H1 (cell line): Measurements from ENCODE around the gene KIDINS220. TPM values are rescaled to one million over a fixed set of nuclear protein-coding genes. Genes with fewer than 3 reads are reported as not detected.

Experiments used
- CTCF ChIA-PET: fragments of 300-600 bp; sonication (Branson Sonifier 250); formaldehyde crosslinking; loops from one replicate; lab custom pipeline; 2021; ENCODE audit not compliant: partially characterized antibody; lab: Charles Lee
- POLR2A ChIA-PET: fragments of 300-600 bp; sonication (Branson Sonifier 250); formaldehyde crosslinking; loops from one replicate; lab custom pipeline; 2021; ENCODE audit warnings: inconsistent platforms; ENCODE audit not compliant: partially characterized antibody; lab: Charles Lee
- DNase-seq, 2 experiments: peaks; one replicate each; pipeline versions ENCODE4 v3.0.0 to v3.0.0-alpha.2; 2010 to 2022; ENCODE audit warnings: low spot score in 2 of 2, low read depth in 1 of 2, mixed read lengths in 1 of 2
- FAIRE-seq: peaks from 2 replicates; lab custom pipeline; 2011; peaks lifted over from hg19 to GRCh38; lab: Jason Lieb, UNC
- H2AFZ ChIP-seq: 2 replicates; pipeline ENCODE4 v1.8.1; 2012; ENCODE audit warnings: low read length, inconsistent platforms
- H2AK5ac ChIP-seq: 2 replicates; pipeline ENCODE4 v1.6.1; 2013; ENCODE audit warnings: low read depth, low read length
- H2BK120ac ChIP-seq: replicated peaks from 2 replicates; pipeline ENCODE3; 2013; ENCODE audit warnings: low read depth, low read length, inconsistent platforms
- H2BK12ac ChIP-seq: 2 replicates; pipeline ENCODE4 v1.6.1; 2013; ENCODE audit warnings: low read depth, low read length
- H2BK15ac ChIP-seq: 2 replicates; pipeline ENCODE4 v1.6.1; 2013; ENCODE audit warnings: low read length
- H2BK20ac ChIP-seq: 2 replicates; pipeline ENCODE4 v1.6.1; 2013; ENCODE audit warnings: low read length
- H2BK5ac ChIP-seq: 2 replicates; pipeline ENCODE4 v1.6.1; 2013; ENCODE audit warnings: low read depth, low read length
- H3K14ac ChIP-seq: 2 replicates; pipeline ENCODE4 v1.6.1; 2013; ENCODE audit warnings: inconsistent platforms; ENCODE audit not compliant: insufficient read length
- H3K18ac ChIP-seq: 2 replicates; pipeline ENCODE4 v1.6.1; 2013; ENCODE audit warnings: low read length; ENCODE audit errors: extremely low read depth
- H3K23ac ChIP-seq: 2 replicates; pipeline ENCODE4 v1.6.1; 2013; ENCODE audit warnings: inconsistent platforms; ENCODE audit not compliant: insufficient read length
- H3K23me2 ChIP-seq: 2 replicates; pipeline ENCODE4 v1.6.1; 2013; ENCODE audit warnings: low read depth, low read length
- H3K27ac ChIP-seq: 2 replicates; pipeline ENCODE4 v1.6.1; 2011; ENCODE audit warnings: low read depth, low read length, inconsistent platforms
- H3K27me3 ChIP-seq, 4 experiments: replicated peaks in 1 of 4; 1 replicate in 1 of 4; 2 replicates in 3 of 4; pipeline versions ENCODE4 v1.6.1 to v1.8.1; 2011 to 2013; ENCODE audit warnings: low read length in 3 of 4, mild to moderate bottlenecking in 3 of 4, inconsistent platforms in 2 of 4, mixed read lengths in 2 of 4, moderate library complexity in 1 of 4; ENCODE audit not compliant: control insufficient read depth in 3 of 4, insufficient read depth in 3 of 4; ENCODE audit errors: extremely low read depth in 1 of 4
- H3K36me3 ChIP-seq, 4 experiments: 2 replicates each; pipeline versions ENCODE4 v1.6.1 to v1.8.1; 2011 to 2013; ENCODE audit warnings: mild to moderate bottlenecking in 4 of 4, low read length in 3 of 4, moderate library complexity in 2 of 4, control low read depth in 1 of 4, inconsistent platforms in 1 of 4; ENCODE audit not compliant: insufficient read depth in 4 of 4, control insufficient read depth in 2 of 4
- H3K4ac ChIP-seq: replicated peaks from 2 replicates; pipeline ENCODE3; 2013; ENCODE audit warnings: low read length, low read depth, mixed read lengths, inconsistent platforms; ENCODE audit not compliant: insufficient read length
- H3K4me1 ChIP-seq, 4 experiments: replicated peaks in 1 of 4; 1 replicate in 1 of 4; 2 replicates in 3 of 4; pipeline versions ENCODE4 v1.6.1 to v1.8.1; 2011 to 2013; ENCODE audit warnings: low read length in 3 of 4, inconsistent platforms in 2 of 4, mixed read lengths in 1 of 4; ENCODE audit not compliant: insufficient read depth in 4 of 4, control insufficient read depth in 3 of 4
- H3K4me2 ChIP-seq, 2 experiments: 2 replicates each; pipeline versions ENCODE4 v1.6.1 to v1.8.1; 2011 to 2013; ENCODE audit warnings: low read depth in 2 of 2, low read length in 2 of 2, control low read depth in 1 of 2, inconsistent platforms in 1 of 2, mild to moderate bottlenecking in 1 of 2; ENCODE audit not compliant: insufficient read depth in 1 of 2
- H3K4me3 ChIP-seq, 4 experiments: fragments of 200-600, 300-600 bp in 1 of 4; sonication (generic), shearing (Covaris generic), sonication (Bioruptor Twin) in 1 of 4; 2 replicates each; pipeline versions ENCODE4 v1.5.1 to v1.8.1; 2011 to 2016; ENCODE audit warnings: low read length in 4 of 4, low read depth in 3 of 4, control low read depth in 2 of 4, inconsistent platforms in 2 of 4, mild to moderate bottlenecking in 2 of 4, mixed read lengths in 1 of 4, moderate library complexity in 1 of 4; ENCODE audit not compliant: insufficient read depth in 2 of 4; ENCODE audit errors: extremely low read depth in 1 of 4
- H3K56ac ChIP-seq: replicated peaks from 2 replicates; pipeline ENCODE3; 2013; ENCODE audit warnings: low read depth, mild to moderate bottlenecking, mixed read lengths, low read length, inconsistent platforms; ENCODE audit not compliant: insufficient read length
- H3K79me1 ChIP-seq: 2 replicates; pipeline ENCODE4 v1.6.1; 2013; ENCODE audit warnings: low read depth, low read length, control low read depth
- H3K79me2 ChIP-seq, 2 experiments: 2 replicates each; pipeline versions ENCODE4 v1.6.1 to v1.8.1; 2012 to 2013; ENCODE audit warnings: low read length in 2 of 2, mild to moderate bottlenecking in 2 of 2, inconsistent platforms in 1 of 2; ENCODE audit not compliant: insufficient read depth in 2 of 2, control insufficient read depth in 1 of 2
- H3K9ac ChIP-seq, 4 experiments: replicated peaks in 1 of 4; 1 replicate in 1 of 4; 2 replicates in 3 of 4; pipeline versions ENCODE4 v1.6.1 to v1.8.1; 2011 to 2013; ENCODE audit warnings: low read depth in 3 of 4, low read length in 3 of 4, control low read depth in 2 of 4, mild to moderate bottlenecking in 2 of 4, moderate library complexity in 2 of 4, inconsistent platforms in 1 of 4; ENCODE audit errors: extremely low read depth in 1 of 4
- H3K9me3 ChIP-seq, 2 experiments: 2 replicates each; pipeline versions ENCODE4 v1.6.1 to v1.8.1; 2012 to 2013; ENCODE audit warnings: mild to moderate bottlenecking in 2 of 2, moderate library complexity in 2 of 2, control low read depth in 1 of 2, inconsistent platforms in 1 of 2, low read depth in 1 of 2, low read length in 1 of 2, mixed read lengths in 1 of 2; ENCODE audit not compliant: insufficient read depth in 2 of 2
- H4K20me1 ChIP-seq, 2 experiments: replicated peaks in 1 of 2; 2 replicates each; pipeline versions ENCODE3 to v1.8.1; 2011 to 2013; ENCODE audit warnings: inconsistent platforms in 2 of 2, low read length in 2 of 2, mild to moderate bottlenecking in 1 of 2; ENCODE audit not compliant: insufficient read depth in 2 of 2, control insufficient read depth in 1 of 2
- H4K5ac ChIP-seq: 2 replicates; pipeline ENCODE4 v1.6.1; 2013; ENCODE audit warnings: low read length, low read depth, mixed read lengths, inconsistent platforms; ENCODE audit not compliant: insufficient read length
- H4K8ac ChIP-seq: 2 replicates; pipeline ENCODE4 v1.8.0; 2013; ENCODE audit warnings: mild to moderate bottlenecking, moderate library complexity, low read length, inconsistent platforms; ENCODE audit not compliant: insufficient read depth; ENCODE audit errors: extremely low read depth
- H4K91ac ChIP-seq: replicated peaks from 2 replicates; pipeline ENCODE3; 2013; ENCODE audit warnings: low read length, mixed read lengths, inconsistent platforms; ENCODE audit not compliant: insufficient read length
- MAX ChIP-seq: IDR thresholded peaks from 2 replicates; pipeline ENCODE4 v1.6.1; 2012; ENCODE audit warnings: inconsistent platforms
- SP4 ChIP-seq: IDR thresholded peaks from 2 replicates; pipeline ENCODE4 v1.6.1; 2012; ENCODE audit warnings: low read length, inconsistent platforms
- WGBS, 2 experiments: shearing (Covaris generic) in 1 of 2; methylation state at CpG; one replicate each; pipeline versions ENCODE4 v1.1.6 to v1.1.7; 2013 to 2015; ENCODE audit warnings: low lambda C conversion rate in 2 of 2, mixed read lengths in 2 of 2, inconsistent platforms in 1 of 2, low coverage in 1 of 2, missing lambda C conversion rate in 1 of 2; ENCODE audit not compliant: insufficient replicate concordance in 2 of 2, insufficient coverage in 1 of 2, insufficient read length in 1 of 2; ENCODE audit errors: extremely low coverage in 1 of 2, missing lambda C conversion rate in 1 of 2; 5-methylcytosine and 5-hydroxymethylcytosine counted together
- polyA plus RNA-seq, 7 experiments: library from polyadenylated mRNA; depleted of rRNA in 3 of 7; stranded (reverse) in 5 of 7; unstranded in 2 of 7; fragments of >200 nt in 5 of 7; fragments of 200-250 nt in 2 of 7; gene quantifications; 1 replicate in 5 of 7; 2 replicates in 1 of 7; 4 replicates in 1 of 7; pipeline versions ENCODE4 v1.2.1 to v1.2.3, GENCODE V29; 2011 to 2013; ENCODE audit warnings: missing spikeins in 2 of 7, mixed read lengths in 2 of 7
- total RNA-seq: library from RNA; stranded (reverse); fragmentation: NEBNext Ultra II Directional; extraction: Animal tissue kit (Norgen Biotek cat#: 25700); gene quantifications from 2 replicates; pipeline ENCODE4 v1.2.1, GENCODE V29; 2021

Gene KIDINS220
- total and polyA plus RNA-seq, 2 of the 8 experiments (the other 6 are each of a cell fraction or from before 2014, with no cell fraction given) = 21.2 to 27.1 TPM

GRCh38 chr2:8796878-8797550 is 40.4 kb downstream of the KIDINS220 start:
- H3K4me2 ChIP-seq = no peak overlapping the region
- H3K14ac ChIP-seq = no peak overlapping the region
- H3K27ac ChIP-seq = no peak overlapping the region
- H2BK20ac ChIP-seq = no peak overlapping the region
- TF ChIP-seq SP4 = no peak
- TF ChIP-seq MAX = no peak
- POLR2A ChIA-PET = no interaction called here
- H2AFZ ChIP-seq = no peak overlapping the region
- no peak overlapping the region for H4K91ac ChIP-seq
- 88% methylated on average over 6 of the region's 6 CpGs; no CpG with 5 or more reads in 1 of the 2 experiments for WGBS, 2 experiments
- H2AK5ac ChIP-seq = no peak overlapping the region
- no peaks in the 10 kb centered on the region for H3K27me3 ChIP-seq
- no peaks in the 10 kb centered on the region for H3K9me3 ChIP-seq
- H3K4me1 ChIP-seq = no peaks in the 10 kb centered on the region
- H3K4me3 ChIP-seq = no peak overlapping the region
- no peak overlapping the region for H2BK5ac ChIP-seq
- DNase-seq (no peak), FAIRE-seq (no peak)
- H2BK12ac ChIP-seq = no peak overlapping the region
- peaks cover 2% of the 10 kb centered on the region; the same call in 1 of the 2 replicates for H3K23me2 ChIP-seq
- peaks cover 0 to 8% (median 3%) of the 10 kb centered on the region in 4 experiments; a peak in 3 of 8 replicates for H3K36me3 ChIP-seq
- H4K5ac ChIP-seq = no peak overlapping the region
- peaks cover 0 to 4% of the 10 kb centered on the region in 2 experiments for H4K20me1 ChIP-seq
- H3K23ac ChIP-seq = no peak overlapping the region
- H3K9ac ChIP-seq = no peak overlapping the region
- H3K56ac ChIP-seq = no peak overlapping the region
- H3K18ac ChIP-seq = no peak overlapping the region
- no peak overlapping the region for H2BK15ac ChIP-seq
- H3K79me2 ChIP-seq = no peaks in the 10 kb centered on the region
- no peak overlapping the region for H3K4ac ChIP-seq
- no peak overlapping the region for H2BK120ac ChIP-seq
- H3K79me1 ChIP-seq = no peaks in the 10 kb centered on the region
- CTCF ChIA-PET = interaction anchor here (0.8 kb wide), 1 partner anchor 19 kb away, joined by 3 read pairs; no protein-coding TSS in a partner anchor
- H4K8ac ChIP-seq = no peak overlapping the region
